Activated CD4-positive, alpha-beta T cell treated with anti-CD3 and anti-CD28 coated beads for 1 hour (primary cell): Measurements from ENCODE around the gene CDY1.
"Not testable (repeated sequence)": the region's sequence is repeated elsewhere in the genome, so short reads cannot be mapped to it uniquely, and the experiment has no call there.

Source experiments
- DNase-seq: peaks from one replicate; pipeline ENCODE4 v3.0.0-alpha.2; 2020

Gene CDY1

GRCh38 chrY:25621817-25622216 is at the start of gene CDY1:
TSS of gene CDY1 (plus strand) at chrY:25622117. CDS start at chrY:25622443, 326 bp downstream.
- DNase-seq: not testable (repeated sequence)

- DNase-seq: not testable (repeated sequence)
Measured at GRCh38 chrY:25593336-25593735, 28.6 kb upstream of the CDY1 start.

GRCh38 chrY:25620209-25620608 is 1.7 kb upstream of the CDY1 start:
- DNase-seq: not testable (repeated sequence)

- DNase-seq: not testable (repeated sequence)
Measured at GRCh38 chrY:25626524-25626923, 4.6 kb downstream of the CDY1 start.

GRCh38 chrY:25630383-25631112 is 8.6 kb downstream of the CDY1 start:
- not testable (repeated sequence) for DNase-seq

- not testable (repeated sequence) for DNase-seq
Measured at GRCh38 chrY:25639852-25640251, 17.9 kb downstream of the CDY1 start.

GRCh38 chrY:25643024-25643915 is 21.4 kb downstream of the CDY1 start:
- not testable (repeated sequence) for DNase-seq
